NB4 (cell line): ENCODE data around the gene MECP2.

Experiments used
- DNase-seq: peaks from one replicate; pipeline ENCODE4 v3.0.0; 2010; ENCODE audit warnings: low read depth
- H3K4me3 ChIP-seq: one replicate; pipeline ENCODE4 v1.5.1; 2011; ENCODE audit warnings: mild to moderate bottlenecking, low read depth, low read length, moderate library complexity
- MYC ChIP-seq: IDR thresholded peaks from 2 replicates; pipeline ENCODE4 v1.6.1; 2011; ENCODE audit warnings: low read depth, low read length
- POLR2A ChIP-seq: IDR thresholded peaks from 2 replicates; pipeline ENCODE4 v1.6.1; 2011; ENCODE audit warnings: mild to moderate bottlenecking; ENCODE audit not compliant: insufficient read length; ENCODE audit errors: extremely low read depth
- TF ChIP-seq, protein P1 (sequence below): IDR thresholded peaks from one replicate; pipeline ENCODE4 v1.5.1; 2012; ENCODE audit warnings: low read depth, low read length
- TF ChIP-seq, protein P2 (sequence below): IDR thresholded peaks from 2 replicates; pipeline ENCODE4 v1.6.1; 2011; ENCODE audit warnings: low read depth, low read length

The MECP2 gene

DNA sequence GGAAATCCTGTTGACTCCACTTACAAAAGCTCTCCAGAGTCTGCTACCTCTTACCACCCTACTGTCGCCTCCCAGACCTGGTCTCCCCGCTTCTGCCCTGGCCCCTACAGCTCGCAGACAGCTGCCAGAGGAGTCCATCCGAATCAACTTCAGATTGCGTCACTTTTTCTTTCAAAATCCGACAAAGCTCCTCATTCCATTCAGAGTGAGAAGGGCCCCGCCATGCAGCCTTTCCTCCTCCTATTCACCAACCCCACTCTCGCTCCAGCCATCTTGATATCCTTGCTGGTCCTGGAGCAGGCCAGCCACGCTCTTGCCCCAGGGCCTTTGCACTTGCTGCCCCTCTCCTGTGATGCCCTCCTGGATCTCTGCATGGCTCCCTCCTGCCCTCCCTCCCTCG is 41.3 kb upstream of the MECP2 start:
- TF ChIP-seq MYC, result no peak
- TF ChIP-seq, protein P1, sequence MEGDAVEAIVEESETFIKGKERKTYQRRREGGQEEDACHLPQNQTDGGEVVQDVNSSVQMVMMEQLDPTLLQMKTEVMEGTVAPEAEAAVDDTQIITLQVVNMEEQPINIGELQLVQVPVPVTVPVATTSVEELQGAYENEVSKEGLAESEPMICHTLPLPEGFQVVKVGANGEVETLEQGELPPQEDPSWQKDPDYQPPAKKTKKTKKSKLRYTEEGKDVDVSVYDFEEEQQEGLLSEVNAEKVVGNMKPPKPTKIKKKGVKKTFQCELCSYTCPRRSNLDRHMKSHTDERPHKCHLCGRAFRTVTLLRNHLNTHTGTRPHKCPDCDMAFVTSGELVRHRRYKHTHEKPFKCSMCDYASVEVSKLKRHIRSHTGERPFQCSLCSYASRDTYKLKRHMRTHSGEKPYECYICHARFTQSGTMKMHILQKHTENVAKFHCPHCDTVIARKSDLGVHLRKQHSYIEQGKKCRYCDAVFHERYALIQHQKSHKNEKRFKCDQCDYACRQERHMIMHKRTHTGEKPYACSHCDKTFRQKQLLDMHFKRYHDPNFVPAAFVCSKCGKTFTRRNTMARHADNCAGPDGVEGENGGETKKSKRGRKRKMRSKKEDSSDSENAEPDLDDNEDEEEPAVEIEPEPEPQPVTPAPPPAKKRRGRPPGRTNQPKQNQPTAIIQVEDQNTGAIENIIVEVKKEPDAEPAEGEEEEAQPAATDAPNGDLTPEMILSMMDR, result no peak
- no peak for TF ChIP-seq POLR2A
- TF ChIP-seq, protein P2, sequence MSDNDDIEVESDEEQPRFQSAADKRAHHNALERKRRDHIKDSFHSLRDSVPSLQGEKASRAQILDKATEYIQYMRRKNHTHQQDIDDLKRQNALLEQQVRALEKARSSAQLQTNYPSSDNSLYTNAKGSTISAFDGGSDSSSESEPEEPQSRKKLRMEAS, result no peak
- DNase-seq, result no peak

DNA sequence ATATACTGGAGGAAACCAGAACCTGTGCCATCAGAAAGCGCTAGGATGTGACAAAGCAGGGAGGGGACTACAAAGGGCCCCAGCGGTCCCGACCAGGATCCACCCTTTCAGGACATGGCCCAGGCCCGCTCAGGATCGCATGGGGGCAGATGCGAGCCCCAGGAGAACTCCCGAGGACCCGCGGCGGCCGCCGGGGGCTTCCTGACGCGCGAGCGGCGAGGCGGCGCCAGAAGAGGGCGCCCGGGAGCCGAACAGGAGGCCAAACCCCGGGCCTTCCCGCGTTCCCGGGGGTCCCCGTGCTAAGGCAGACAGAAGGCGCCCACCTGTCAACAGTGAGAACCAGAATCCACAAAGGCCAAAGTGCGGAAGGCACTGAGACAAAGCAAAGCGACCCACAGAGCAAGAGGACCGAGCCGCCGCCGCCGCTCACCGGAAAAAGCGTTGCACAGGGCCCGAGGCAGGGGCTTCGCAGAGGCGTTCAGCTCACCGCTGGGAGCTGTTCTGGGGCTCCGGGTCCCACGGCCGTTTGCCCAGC is 39.2 kb upstream of the MECP2 start:
- peak; percentile 77 for DNase-seq
- no peak for TF ChIP-seq POLR2A
- TF ChIP-seq, protein P1, result peak; percentile 51
- TF ChIP-seq, protein P2, result peak; percentile 9; the same call in 1 of the 2 replicates
- no peak; the same call in 1 of the 2 replicates for TF ChIP-seq MYC
- H3K4me3 ChIP-seq, result no peak overlapping the region

More for the DNA sequence above, 41.3 kb upstream of the MECP2 start:
- no peak overlapping the region for H3K4me3 ChIP-seq

DNA sequence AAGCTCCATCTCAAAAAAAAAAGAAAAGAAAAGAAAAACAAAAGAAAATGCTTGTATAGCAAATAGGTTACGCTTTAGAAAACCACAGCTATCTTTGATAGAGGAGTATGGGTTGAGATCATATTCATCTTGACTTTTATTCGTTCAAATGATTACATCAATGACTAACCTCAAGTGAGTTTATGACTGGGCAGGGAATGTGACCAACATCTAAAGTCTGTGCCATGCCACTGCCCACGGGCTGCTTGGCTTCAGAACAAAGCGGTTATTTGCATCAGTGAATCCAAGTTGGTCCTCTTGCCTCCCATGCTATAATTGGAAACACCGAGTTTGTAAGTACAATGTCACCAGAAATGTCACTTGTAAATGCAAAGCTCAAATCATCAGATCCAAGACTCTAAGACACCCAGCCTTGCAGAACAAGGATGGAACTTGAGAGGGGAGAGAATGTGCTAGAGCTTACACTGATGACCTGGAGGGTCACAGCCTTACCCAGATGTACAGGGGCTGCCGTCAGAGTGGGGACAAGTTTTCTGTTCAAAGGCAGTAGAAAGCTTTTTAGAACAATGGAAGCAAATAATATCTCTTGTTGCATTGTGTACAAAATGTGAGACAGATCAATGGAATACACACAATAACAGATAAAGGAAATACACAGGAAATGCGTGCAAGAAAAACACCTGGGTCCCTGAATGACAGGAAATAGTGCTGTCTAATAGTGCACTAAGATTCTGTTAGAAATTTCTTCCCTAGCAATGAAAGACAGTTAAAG is 38.1 kb upstream of the MECP2 start:
- TF ChIP-seq, protein P2, result no peak
- TF ChIP-seq POLR2A, result no peak
- no peak for TF ChIP-seq MYC
- TF ChIP-seq, protein P1, result no peak
- no peak for DNase-seq
- no peak overlapping the region for H3K4me3 ChIP-seq

DNA sequence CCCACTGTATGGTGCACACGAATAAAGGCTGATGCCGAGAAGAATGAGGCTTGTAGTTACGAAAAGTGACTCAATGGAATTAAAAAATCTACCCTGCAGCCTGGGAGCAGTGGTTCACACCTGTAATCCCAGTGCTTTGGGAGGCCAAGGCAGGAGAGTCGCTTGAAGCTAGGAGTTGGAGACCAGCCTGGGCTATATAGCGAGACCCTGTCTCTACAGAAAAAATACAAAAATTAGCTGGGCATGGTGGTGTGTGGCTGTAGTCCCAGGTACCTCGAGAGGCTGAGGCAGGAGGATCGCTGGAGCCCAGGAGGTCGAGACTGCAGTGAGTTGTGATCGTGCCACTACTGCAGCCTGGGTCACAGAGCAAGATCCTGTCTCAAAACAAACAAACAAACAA is 34.8 kb upstream of the MECP2 start:
- TF ChIP-seq MYC (no peak), POLR2A (no peak)
- TF ChIP-seq, protein P2, result no peak
- TF ChIP-seq, protein P1, result no peak
- DNase-seq, result no peak
- no peak overlapping the region for H3K4me3 ChIP-seq

DNA sequence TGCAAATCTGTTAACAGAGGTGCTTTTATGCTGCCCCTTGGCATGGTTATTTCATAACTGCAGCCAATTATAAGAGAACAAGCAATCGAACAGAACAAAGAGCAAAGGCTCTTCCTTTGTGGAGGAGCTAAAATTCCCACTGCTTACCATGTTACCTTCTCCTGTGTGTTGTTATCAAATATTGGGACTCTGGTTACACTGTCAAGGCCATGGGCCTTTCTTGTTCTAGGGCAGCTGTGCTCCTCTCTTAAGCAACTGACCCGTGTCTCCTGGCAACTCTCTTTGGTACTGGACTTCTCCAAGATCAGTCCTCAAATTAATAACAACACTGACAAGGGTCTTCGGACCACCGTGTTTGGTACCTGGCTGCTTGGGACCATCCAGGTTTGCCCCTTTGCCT is 34.4 kb upstream of the MECP2 start:
- TF ChIP-seq, protein P1, result no peak
- no peak for DNase-seq

More for the DNA sequence above, 34.4 kb upstream of the MECP2 start:
- no peak overlapping the region for H3K4me3 ChIP-seq
